GM19238 (cell line): ENCODE measurements around the gene ARHGAP29.

Experiments used
- DNase-seq: peaks from one replicate; pipeline ENCODE4 v3.0.0; 2011; ENCODE audit warnings: low spot score; ENCODE audit not compliant: insufficient read length

ARHGAP29 gene

GRCh38 chr1:94235189-94236012 is 2.0 kb downstream of the ARHGAP29 start:
- no peak for DNase-seq

- DNase-seq: no peak
Observed at GRCh38 chr1:94234615-94235014, 2.8 kb downstream of the ARHGAP29 start.

GRCh38 chr1:94231746-94232145 is 5.6 kb downstream of the ARHGAP29 start:
- DNase-seq: no peak

- DNase-seq: no peak
Observed at GRCh38 chr1:94230920-94231319, 6.5 kb downstream of the ARHGAP29 start.

GRCh38 chr1:94228640-94229375 is 8.6 kb downstream of the ARHGAP29 start:
- DNase-seq: no peak

GRCh38 chr1:94227624-94228023 is 9.8 kb downstream of the ARHGAP29 start:
- no peak for DNase-seq

DNA sequence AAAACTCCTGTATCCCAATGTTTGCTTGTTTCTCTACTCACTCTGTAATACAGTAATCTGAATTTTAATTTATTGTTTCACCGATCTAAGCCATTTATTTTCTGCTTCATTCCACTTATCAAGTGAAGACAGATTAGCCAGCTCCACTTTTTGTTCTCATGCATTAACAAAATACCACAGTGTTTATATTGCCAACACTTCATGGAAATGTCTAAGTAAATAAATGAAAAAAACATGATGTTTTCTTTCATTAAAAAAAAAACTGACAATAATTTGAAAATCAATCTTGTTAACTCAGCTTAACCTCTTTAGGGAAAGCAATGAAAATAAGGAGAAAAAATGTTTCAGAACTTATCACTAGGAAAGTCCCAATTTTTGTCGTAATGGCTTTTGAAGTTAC is 11.5 kb downstream of the ARHGAP29 start:
- DNase-seq: no peak

GRCh38 chr1:94218332-94218731 is 19.1 kb downstream of the ARHGAP29 start:
- no peak for DNase-seq

DNA sequence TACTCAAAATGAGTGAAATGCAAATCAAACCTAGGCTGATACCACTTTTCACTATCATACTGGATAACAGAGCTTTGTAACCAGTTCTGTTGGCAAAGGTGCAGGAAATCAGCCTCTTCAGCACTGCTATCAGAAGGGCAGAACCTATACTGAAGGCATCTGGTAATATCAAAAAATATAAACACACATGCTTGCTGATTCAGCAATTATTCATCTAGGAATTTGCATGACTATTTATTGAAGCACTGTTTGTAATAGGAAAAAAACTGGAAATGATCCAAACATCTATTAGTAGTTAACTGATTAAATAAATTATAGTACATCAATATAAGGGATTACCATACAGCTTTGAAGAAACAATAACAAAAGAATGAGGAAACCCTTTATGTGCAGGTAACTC is 21.4 kb downstream of the ARHGAP29 start:
- no peak for DNase-seq

GRCh38 chr1:94209982-94210381 is 27.4 kb downstream of the ARHGAP29 start:
- no peak for DNase-seq

- no peak for DNase-seq
Observed at GRCh38 chr1:94209425-94209824, 28.0 kb downstream of the ARHGAP29 start.

DNA sequence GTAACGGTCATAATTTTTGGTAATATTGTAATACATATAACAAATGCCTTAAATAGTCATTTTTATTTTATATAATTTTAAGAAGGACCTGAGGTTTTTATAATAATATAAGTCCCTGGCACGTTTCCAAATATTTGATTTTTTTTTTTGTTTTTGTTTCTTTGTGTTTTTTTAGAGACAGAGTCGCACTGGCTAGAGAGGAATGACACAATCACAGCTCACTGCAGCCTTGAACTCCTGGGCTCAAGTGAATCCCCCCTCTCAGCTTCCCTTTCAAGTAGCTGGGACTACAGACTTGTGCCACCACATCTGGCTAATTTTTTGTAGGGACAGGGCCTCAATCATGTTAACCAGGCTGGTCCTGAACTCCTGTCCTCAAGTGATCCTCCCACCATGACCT is 29.7 kb downstream of the ARHGAP29 start:
- no peak for DNase-seq

- no peak for DNase-seq
Observed at GRCh38 chr1:94205639-94206038, 31.7 kb downstream of the ARHGAP29 start.

DNA sequence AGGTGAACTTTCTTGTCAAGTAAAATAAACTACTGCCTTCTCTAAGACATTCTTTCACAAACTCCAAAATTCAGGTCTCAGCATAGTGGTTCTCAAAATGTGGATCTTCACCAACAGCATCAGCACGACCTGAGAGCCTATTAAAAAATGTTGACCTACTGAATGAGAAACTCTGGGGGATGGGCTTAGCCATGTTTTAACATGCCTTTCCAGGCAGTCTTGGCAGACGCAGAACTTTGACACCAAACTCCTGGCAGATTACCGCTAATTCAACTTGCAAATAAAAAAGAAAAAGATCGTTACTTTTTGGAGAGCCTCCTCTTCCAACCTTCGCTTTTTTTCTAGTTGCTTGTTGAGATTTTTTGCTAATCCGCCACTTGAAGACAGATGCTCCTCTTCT is 35.1 kb downstream of the ARHGAP29 start:
- no peak for DNase-seq

GRCh38 chr1:94199398-94199797 is 38.0 kb downstream of the ARHGAP29 start:
- no peak for DNase-seq

DNA sequence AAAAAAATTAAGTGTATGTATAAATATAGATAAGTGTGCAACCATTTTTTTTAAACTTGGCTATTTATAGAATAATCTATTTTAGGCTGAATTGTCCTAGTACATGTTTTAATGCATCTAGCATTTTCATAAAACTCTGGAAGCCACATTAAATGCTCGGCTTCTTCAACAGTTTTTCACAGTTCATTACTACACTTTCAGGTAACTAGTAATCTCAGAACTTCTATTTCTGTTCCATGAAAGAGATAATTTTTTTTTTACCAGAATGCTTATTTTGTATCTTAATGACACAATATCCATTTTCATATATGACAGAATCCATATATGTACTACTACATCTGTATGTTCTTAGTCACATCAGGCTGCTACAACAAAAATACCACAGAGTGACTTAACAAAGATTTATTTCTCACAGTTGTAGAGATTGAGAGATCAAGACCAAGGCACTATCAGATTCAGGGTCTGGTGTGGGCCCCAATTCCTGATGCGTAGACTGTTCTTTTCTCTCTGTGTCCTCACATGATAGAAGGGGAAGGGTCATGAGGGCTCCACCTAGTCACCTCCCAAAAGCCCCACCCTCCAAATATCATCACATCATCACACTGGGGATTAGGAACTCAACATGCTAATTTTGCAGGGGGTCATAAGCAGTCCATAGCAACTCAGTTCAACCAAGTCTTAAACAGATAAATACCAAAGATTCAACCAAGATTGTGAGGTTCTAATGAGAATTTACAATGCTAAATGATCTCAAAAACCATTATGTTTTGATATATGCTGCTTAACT is 43.1 kb downstream of the ARHGAP29 start:
- no peak for DNase-seq

- no peak for DNase-seq
Observed at GRCh38 chr1:94193128-94193527, 44.3 kb downstream of the ARHGAP29 start.

- DNase-seq: no peak
Observed at GRCh38 chr1:94191216-94191615, 46.2 kb downstream of the ARHGAP29 start.

DNA sequence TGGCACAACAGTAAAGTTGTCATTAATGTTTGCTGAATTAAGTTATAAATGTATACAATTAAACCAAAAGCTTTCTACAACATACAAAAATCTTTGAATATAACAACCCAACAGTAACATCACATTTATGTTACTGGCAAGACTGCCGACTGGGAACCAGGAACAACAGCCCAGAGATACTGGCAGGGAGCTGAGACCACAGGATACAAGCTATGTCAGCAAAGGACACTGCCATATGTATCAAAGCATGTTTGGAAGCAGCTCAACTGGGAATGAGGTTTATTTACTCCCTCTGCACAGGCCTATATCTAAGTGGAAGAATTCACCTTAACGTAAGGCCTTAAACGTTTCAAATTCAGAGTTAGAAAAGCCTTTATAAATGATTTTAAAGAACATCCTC is 50.4 kb downstream of the ARHGAP29 start:
- DNase-seq: no peak

GRCh38 chr1:94183197-94183815 is 54.1 kb downstream of the ARHGAP29 start:
- DNase-seq: no peak

DNA sequence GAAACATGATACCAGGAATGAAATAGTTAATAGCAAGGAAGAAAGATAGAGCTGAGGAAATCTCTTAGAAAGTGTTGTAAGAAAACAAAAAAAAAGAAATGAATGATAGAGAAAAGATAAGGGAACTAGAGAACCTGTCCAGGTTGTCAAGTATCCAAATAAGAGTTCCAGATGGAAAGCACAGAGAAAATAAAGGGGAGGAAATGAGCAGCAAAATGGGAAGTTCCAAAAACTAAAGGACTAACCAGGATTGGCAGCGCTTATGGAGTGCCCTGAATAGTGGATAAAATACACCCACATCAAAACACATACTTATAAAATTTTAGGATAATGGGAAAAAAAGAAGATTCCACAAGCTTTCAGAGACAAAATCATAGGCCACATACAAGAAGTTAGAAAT is 55.2 kb downstream of the ARHGAP29 start:
- DNase-seq: no peak

DNA sequence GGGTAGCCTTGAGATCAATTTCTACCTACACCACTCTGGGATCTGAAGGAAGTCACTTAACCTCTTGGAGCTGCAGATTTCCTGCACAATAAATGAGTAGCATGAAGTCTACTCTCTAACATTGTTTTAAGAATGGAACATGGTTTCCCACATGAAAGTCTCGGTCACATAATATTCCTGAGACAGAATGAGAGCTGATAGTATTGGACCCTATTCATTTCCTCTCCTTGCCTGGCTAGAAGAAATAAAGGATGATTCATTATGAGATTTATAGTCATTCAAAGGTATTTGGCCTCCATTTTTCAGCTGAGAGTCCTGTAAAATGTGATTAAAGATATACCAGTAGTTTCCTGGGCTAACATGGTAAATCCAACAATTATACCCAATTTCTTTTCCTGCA is 56.7 kb downstream of the ARHGAP29 start:
- DNase-seq: no peak
